Panc1 (cell line): ENCODE data around the gene TRPM1. TPM values are rescaled to one million over a fixed set of nuclear protein-coding genes. Genes with fewer than 3 reads are reported as not detected.

Experiments used
- ATAC-seq: fragments of 200-7000 bp; cut with Tn5 transposase; 2 replicates; pipeline ENCODE4 v1.9.1; 2020; ENCODE audit warnings: mild to moderate bottlenecking, moderate library complexity
- BruUV-seq: library from RNA; stranded (reverse); fragments of 400-500 nt; replicated peaks from 2 replicates; lab custom pipeline; 2021; lab: Mats Ljungman, UMichigan
- CTCF ChIA-PET: fragments of 300-600 bp; sonication (Branson Sonifier 250); formaldehyde crosslinking; loops from one replicate; lab custom pipeline; 2022; ENCODE audit warnings: antibody characterized with exemption; lab: Charles Lee
- POLR2A ChIA-PET: fragments of 300-600 bp; sonication (Branson Sonifier 250); formaldehyde crosslinking; loops from one replicate; lab custom pipeline; 2022; ENCODE audit warnings: antibody characterized with exemption; lab: Charles Lee
- DNase-seq: peaks from one replicate; pipeline ENCODE4 v3.0.0-alpha.2; 2010; ENCODE audit warnings: low read depth, low spot score
- H3K27ac ChIP-seq: 2 replicates; pipeline ENCODE4 v1.5.1; 2011; ENCODE audit warnings: mild to moderate bottlenecking, low read length, inconsistent platforms
- H3K27me3 ChIP-seq: fragments of 200-500 bp; sonication (Bioruptor generic); 2 replicates; pipeline ENCODE4 v1.6.0; 2014; ENCODE audit warnings: low read length, inconsistent platforms; ENCODE audit not compliant: control insufficient read depth, insufficient read depth
- H3K36me3 ChIP-seq: fragments of 200-500 bp; sonication (Bioruptor generic); 2 replicates; pipeline ENCODE4 v1.5.1; 2014; ENCODE audit warnings: inconsistent platforms, mild to moderate bottlenecking, low read length, moderate library complexity; ENCODE audit not compliant: control insufficient read depth, insufficient read depth
- H3K4me1 ChIP-seq: 2 replicates; pipeline ENCODE4 v1.5.1; 2011; ENCODE audit warnings: inconsistent platforms, mild to moderate bottlenecking, low read length, moderate library complexity; ENCODE audit not compliant: control insufficient read depth, insufficient read depth
- H3K4me3 ChIP-seq, 2 experiments: 2 replicates each; pipeline ENCODE4 v1.5.1; 2011 to 2012; ENCODE audit warnings: low read depth in 2 of 2, low read length in 2 of 2, mild to moderate bottlenecking in 2 of 2, inconsistent platforms in 1 of 2, moderate library complexity in 1 of 2
- H3K9me3 ChIP-seq: fragments of 200-500 bp; sonication (Bioruptor generic); 2 replicates; pipeline ENCODE4 v1.5.1; 2014; ENCODE audit warnings: low read depth, mild to moderate bottlenecking, inconsistent platforms, low read length, moderate library complexity; ENCODE audit not compliant: control insufficient read depth, insufficient read depth
- POLR2AphosphoS5 ChIP-seq: IDR thresholded peaks from 2 replicates; pipeline ENCODE4 v1.6.1; 2012; ENCODE audit warnings: mild to moderate bottlenecking, low read depth, low read length, moderate library complexity
- SIN3A ChIP-seq: IDR thresholded peaks from 2 replicates; pipeline ENCODE4 v1.6.1; 2012; ENCODE audit warnings: low read depth, mild to moderate bottlenecking, low read length, moderate library complexity, borderline replicate concordance; ENCODE audit not compliant: insufficient read depth
- TCF7L2 ChIP-seq: IDR thresholded peaks from 2 replicates; pipeline ENCODE4 v1.6.1; 2011; ENCODE audit warnings: mild to moderate bottlenecking, low read depth, low read length, inconsistent platforms
- in situ Hi-C: cut with HindIII; loops from 2 replicates; pipeline ENCODE4 v1.10.0; 2016; ENCODE audit warnings: low sequenced_read_pairs, low pct_unique_long_range_greater_than_20kb
- intact Hi-C: fragments of 100-400 bp; cut with micrococcal nuclease; formaldehyde crosslinking; loops from one replicate; pipeline ENCODE4 v1.10.0; 2022; ENCODE audit not compliant: unreplicated experiment
- total RNA-seq: library from RNA; stranded (reverse); gene quantifications from one replicate; pipeline ENCODE4 v1.2.1, GENCODE V29; 2021; ENCODE audit not compliant: unreplicated experiment
- TF ChIP-seq, protein P1 (sequence below): fragments of 450-650 bp; IDR thresholded peaks from 2 replicates; pipeline ENCODE4 v1.5.1; 2017; ENCODE audit warnings: mild to moderate bottlenecking
- TF ChIP-seq, protein P2 (sequence below), 2 experiments: IDR thresholded peaks; 2 replicates each; pipeline ENCODE4 v1.6.1; 2011 to 2012; ENCODE audit warnings: low read depth in 2 of 2, control low read depth in 1 of 2, low read length in 1 of 2, mild to moderate bottlenecking in 1 of 2, moderate library complexity in 1 of 2; ENCODE audit not compliant: insufficient read depth in 1 of 2

TRPM1 gene
- total RNA-seq, 1 experiment from 2014 or later, result not detected

- no peaks in the 10 kb centered on the region for H3K36me3 ChIP-seq
- intact Hi-C loops, result no loop called here
- H3K9me3 ChIP-seq, result no peaks in the 10 kb centered on the region
- POLR2A ChIA-PET, result no interaction called here
- no peak for TF ChIP-seq SIN3A
- TF ChIP-seq TCF7L2, result no peak
- TF ChIP-seq, protein P1, sequence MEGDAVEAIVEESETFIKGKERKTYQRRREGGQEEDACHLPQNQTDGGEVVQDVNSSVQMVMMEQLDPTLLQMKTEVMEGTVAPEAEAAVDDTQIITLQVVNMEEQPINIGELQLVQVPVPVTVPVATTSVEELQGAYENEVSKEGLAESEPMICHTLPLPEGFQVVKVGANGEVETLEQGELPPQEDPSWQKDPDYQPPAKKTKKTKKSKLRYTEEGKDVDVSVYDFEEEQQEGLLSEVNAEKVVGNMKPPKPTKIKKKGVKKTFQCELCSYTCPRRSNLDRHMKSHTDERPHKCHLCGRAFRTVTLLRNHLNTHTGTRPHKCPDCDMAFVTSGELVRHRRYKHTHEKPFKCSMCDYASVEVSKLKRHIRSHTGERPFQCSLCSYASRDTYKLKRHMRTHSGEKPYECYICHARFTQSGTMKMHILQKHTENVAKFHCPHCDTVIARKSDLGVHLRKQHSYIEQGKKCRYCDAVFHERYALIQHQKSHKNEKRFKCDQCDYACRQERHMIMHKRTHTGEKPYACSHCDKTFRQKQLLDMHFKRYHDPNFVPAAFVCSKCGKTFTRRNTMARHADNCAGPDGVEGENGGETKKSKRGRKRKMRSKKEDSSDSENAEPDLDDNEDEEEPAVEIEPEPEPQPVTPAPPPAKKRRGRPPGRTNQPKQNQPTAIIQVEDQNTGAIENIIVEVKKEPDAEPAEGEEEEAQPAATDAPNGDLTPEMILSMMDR, result no peak
- TF ChIP-seq, protein P2, sequence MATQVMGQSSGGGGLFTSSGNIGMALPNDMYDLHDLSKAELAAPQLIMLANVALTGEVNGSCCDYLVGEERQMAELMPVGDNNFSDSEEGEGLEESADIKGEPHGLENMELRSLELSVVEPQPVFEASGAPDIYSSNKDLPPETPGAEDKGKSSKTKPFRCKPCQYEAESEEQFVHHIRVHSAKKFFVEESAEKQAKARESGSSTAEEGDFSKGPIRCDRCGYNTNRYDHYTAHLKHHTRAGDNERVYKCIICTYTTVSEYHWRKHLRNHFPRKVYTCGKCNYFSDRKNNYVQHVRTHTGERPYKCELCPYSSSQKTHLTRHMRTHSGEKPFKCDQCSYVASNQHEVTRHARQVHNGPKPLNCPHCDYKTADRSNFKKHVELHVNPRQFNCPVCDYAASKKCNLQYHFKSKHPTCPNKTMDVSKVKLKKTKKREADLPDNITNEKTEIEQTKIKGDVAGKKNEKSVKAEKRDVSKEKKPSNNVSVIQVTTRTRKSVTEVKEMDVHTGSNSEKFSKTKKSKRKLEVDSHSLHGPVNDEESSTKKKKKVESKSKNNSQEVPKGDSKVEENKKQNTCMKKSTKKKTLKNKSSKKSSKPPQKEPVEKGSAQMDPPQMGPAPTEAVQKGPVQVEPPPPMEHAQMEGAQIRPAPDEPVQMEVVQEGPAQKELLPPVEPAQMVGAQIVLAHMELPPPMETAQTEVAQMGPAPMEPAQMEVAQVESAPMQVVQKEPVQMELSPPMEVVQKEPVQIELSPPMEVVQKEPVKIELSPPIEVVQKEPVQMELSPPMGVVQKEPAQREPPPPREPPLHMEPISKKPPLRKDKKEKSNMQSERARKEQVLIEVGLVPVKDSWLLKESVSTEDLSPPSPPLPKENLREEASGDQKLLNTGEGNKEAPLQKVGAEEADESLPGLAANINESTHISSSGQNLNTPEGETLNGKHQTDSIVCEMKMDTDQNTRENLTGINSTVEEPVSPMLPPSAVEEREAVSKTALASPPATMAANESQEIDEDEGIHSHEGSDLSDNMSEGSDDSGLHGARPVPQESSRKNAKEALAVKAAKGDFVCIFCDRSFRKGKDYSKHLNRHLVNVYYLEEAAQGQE (IDR thresholded peaks at IDR 0.05; ENCODE audit: insufficient read depth in 1 of 2, low read depth in 2 of 2, low read length in 1 of 2), result no peak
- peaks cover 3% of the 10 kb centered on the region; the same call in 1 of the 2 replicates for H3K4me1 ChIP-seq
- H3K27me3 ChIP-seq, result no peaks in the 10 kb centered on the region
- H3K4me3 ChIP-seq, result no peak overlapping the region
- no peak overlapping the region for H3K27ac ChIP-seq
- in situ Hi-C loops, result no loop called here
- no peak for DNase-seq
- no TSS peak for BruUV-seq
- no peak for ATAC-seq
- CTCF ChIA-PET, result no interaction called here
These were observed 48.5 kb upstream of the TRPM1 start for GRCh38 chr15:31149987-31150386.

GRCh38 chr15:31149088-31149505 lies 47.6 kb upstream of the TRPM1 start:
- Histone ChIP-seq H3K27ac (no peak overlapping the region), H3K4me1 (peaks cover 3% of the 10 kb centered on the region; the same call in 1 of the 2 replicates), H3K4me3 (no peak overlapping the region), H3K36me3 (no peaks in the 10 kb centered on the region), H3K27me3 (no peaks in the 10 kb centered on the region), H3K9me3 (no peaks in the 10 kb centered on the region)
- no TSS peak for BruUV-seq
- no peak for DNase-seq
- POLR2A ChIA-PET, result no interaction called here
- CTCF ChIA-PET, result no interaction called here
- in situ Hi-C loops, result no loop called here
- no peak for ATAC-seq
- TF ChIP-seq, protein P1, result no peak
- TF ChIP-seq SIN3A (no peak), TCF7L2 (no peak), POLR2AphosphoS5 (no peak)
- TF ChIP-seq, protein P2 (IDR thresholded peaks at IDR 0.05; ENCODE audit: insufficient read depth in 1 of 2, low read depth in 2 of 2, low read length in 1 of 2), result no peak
- intact Hi-C loops, result no loop called here
